Stromal cell of bone marrow (primary cell): Measurements from ENCODE around the gene TRUB2.

ENCODE experiments used
- DNase-seq: peaks from one replicate; pipeline ENCODE4 v3.0.0-alpha.2; 2012; ENCODE audit warnings: low read depth

Gene TRUB2

DNA sequence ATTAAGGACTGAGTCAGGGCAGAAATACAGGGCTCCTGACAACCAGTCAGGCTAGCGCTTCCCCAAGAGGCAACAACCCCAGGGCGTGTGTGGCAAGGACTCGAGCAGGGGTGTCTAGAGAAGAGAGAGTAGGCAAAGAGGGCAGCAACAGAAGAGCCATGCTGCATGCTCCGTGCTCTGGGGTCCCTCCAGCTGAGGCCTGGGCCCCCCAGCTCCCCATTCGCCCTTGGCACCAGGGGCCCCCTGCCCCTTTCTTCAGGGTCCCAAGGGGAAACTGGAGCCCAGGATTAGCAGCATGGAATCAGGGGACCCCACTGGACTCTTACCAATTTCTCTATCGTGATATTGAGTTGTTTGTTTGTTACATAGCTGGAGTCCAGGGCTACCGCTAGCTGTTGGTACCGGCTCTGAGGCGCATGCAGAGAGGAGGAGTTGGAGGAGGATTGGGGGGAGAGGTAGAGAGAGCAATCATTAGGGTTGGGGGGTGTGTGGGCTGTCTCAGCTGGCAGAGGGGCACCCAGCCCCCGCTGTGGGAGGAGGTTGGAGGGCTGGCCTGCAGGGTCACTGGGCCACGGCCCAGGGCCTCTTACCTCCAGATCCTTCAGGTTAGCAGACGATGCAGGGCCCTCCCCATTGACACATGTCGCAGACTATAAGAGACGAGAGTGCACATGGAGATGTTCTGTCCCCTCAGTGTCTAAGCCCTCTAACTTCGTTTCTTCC, 55.2 kb downstream of the TRUB2 start:
- DNase-seq, result no peak

DNA sequence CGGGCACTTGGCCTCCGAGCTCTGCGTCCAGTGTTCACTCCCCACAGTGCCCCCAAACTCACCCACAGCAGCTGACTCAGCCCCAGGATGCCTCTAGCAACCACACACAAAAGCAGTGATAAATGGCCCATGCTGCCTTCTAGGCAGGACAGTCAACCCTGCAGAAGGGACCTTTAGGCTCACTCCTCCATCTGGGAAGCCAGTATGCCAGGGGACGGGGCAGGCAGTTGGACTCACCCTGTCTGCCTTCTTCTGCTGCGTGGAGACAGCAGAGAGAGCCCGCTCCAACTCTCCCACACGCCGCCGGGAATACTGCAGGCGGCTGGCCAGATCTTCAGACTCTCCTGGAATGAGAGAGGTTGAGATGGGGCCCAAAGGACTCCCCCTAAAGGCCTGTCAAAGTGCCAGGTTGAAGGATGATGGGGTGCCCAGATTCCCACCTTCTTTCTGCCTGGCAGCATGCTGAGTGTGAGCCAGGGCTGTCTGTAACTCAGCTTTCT, 56.8 kb downstream of the TRUB2 start:
- DNase-seq, result no peak

DNA sequence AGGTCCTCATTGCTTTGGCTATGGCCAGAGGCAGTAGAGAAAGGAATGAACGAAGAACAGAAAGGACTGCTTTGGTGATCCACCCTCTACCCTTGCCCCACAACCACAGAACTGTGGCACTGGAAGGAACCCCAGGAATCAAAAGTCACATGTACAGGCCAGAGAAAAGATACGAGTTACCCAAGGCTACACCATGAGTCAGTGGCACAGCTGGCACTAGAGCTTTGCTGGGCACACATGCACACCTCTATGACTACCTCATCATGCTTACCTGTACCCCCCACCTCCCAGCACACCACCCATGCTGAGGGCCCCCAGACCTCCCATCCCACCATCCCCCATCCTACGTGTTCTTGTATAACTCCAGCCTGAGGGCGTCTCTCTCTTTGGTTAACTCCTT, 59.6 kb downstream of the TRUB2 start:
- DNase-seq, result no peak

DNA sequence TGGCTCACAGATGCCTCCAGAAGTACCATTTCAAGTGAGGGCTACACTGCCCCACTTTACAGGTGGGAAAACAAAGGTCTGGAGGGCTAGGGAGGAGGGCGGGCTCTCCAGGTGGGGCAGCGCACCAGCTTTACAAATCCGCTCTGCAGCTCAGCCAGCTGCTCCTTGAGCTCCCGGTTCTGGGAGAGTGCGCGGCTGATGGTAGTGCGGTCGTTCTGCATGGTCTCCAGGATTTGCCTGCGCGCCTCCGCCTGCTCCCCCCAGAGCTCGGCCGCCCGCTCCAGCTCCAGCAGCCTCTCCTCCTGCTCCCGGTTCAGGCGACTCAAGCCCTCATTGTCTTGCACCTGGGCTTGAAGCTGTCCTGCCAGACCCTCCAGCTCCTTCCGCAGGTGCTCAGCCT, 61.9 kb downstream of the TRUB2 start:
- DNase-seq, result no peak

DNA sequence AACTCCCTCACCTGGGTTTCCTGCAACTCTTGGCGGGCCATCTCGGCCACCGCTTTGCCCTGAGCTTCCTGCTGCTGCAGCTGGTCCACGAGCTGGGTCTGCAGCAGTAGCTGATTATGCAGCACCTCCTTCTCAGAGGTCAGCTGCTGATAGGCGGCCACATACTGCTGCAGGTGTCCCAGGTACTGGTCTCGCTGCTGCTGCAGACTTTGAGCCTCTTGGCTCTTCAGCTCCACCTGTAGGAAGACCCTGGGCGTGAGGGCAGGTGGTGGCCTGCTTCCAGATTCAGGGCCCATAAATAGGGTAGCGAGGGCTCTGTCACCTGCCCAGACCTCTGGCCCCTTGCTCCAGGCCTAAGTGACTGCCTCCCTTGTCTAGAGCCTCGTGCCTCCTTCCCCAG, 63.1 kb downstream of the TRUB2 start:
- DNase-seq, result no peak

DNA sequence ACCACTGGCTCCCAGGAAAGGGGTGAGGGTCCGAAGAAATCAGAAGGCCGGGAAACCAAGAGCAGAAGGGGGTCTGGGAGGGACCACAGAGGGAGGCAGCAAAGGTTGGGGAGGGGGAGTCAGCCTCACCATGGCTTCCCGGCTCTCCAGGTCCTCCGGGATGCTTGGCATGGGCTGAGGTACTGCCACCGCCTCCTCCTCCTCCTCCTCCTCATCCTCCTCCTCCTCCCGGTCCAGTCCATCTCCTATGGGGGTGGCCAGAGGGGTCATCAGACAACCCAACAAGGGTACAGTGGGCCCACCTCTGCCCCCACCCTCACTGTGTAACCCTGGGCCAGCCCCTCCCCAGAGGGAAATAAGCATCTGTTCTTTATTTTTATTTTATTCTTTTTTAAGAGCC, 63.9 kb downstream of the TRUB2 start:
- DNase-seq, result no peak

DNA sequence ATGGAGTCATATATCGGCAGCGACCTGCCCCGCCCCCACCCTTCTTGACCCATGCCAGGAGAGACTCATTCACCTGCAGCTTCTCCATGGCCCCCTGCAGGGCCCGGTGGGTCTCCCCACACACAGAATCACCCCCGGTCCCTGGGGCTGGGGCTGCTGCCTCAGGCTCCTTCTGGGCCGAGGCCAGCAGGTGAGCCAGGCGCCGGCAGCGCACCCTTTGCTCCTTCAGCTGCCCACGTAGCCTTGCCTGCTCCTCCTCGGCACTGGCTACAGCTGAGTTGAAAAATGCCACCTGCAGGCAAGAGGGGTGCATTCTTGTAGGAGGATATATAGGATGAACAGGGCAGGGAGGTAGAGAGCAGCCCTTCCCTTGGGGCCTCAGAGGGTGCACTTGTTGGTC, 64.3 kb downstream of the TRUB2 start:
- no peak for DNase-seq

DNA sequence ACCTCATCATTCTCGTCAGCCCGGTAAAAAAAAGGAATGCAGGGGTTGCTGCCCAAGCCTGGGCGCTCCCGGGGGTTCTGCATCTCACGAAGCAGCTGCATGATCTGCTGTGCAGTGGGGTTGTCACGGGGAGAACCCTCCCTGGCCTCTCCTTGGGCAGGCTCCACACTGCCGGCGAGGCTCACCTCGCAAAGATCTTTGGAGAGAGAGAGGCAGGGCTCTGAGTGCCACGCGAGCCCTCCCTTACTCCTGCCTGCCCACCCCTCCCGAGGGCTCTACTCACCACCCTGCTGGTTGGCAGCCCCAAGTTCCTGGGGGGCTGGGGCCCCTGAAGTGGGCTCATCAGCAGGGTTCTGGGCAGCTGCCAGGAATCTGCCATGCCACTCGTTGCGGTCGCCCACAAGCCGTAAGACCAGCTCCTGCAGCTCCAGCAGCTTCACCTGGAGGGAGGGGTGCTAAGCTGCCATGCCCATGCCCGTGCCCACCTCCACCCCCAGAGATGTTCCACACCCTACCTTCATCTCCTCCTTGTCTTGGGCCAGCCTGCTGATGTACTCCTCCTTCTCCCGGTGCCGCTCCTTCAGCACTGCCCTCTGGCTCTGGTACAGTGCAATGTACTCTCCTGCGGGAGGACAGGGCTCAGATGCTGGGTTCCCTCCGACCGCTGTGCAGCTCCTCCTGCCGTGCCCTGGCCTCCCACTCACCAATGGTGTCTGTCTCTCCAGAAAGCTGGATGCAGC, 65.0 kb downstream of the TRUB2 start:
- DNase-seq, result no peak
